ENCODE data around the gene MAMLD1.

DNA sequence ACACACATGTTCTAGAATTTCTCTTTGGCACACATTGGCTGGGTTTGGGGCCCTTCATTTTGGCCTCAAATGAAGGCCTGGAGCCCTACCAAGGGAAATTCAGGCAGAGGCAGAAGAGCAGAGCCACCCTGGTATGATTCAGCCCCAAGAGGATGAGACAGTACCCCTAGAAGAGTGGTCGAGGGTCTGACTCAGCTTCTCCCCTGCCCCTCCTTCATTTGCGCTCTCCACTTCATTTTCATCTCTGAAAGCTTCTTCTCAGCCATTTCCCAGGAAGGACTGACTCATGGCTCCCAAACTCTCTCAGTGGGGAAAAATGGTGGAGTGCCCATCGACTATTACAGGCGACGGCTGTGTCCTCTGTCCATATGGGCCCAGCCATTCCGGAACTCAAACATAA lies 43.5 kb downstream of the MAMLD1 start:
- TF ChIP-seq, protein P1, sequence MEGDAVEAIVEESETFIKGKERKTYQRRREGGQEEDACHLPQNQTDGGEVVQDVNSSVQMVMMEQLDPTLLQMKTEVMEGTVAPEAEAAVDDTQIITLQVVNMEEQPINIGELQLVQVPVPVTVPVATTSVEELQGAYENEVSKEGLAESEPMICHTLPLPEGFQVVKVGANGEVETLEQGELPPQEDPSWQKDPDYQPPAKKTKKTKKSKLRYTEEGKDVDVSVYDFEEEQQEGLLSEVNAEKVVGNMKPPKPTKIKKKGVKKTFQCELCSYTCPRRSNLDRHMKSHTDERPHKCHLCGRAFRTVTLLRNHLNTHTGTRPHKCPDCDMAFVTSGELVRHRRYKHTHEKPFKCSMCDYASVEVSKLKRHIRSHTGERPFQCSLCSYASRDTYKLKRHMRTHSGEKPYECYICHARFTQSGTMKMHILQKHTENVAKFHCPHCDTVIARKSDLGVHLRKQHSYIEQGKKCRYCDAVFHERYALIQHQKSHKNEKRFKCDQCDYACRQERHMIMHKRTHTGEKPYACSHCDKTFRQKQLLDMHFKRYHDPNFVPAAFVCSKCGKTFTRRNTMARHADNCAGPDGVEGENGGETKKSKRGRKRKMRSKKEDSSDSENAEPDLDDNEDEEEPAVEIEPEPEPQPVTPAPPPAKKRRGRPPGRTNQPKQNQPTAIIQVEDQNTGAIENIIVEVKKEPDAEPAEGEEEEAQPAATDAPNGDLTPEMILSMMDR (optimal IDR thresholded peaks at IDR 0.05 in 1 of 3, IDR thresholded peaks at IDR 0.05 in 1 of 3, conservative IDR thresholded peaks at IDR 0.05 in 1 of 3; ENCODE audit: extremely low read depth in 1 of 3, insufficient read depth in 2 of 3, low read length in 3 of 3): no peak
- no peak for TF ChIP-seq EZH2 (IDR thresholded peaks at IDR 0.05; ENCODE audit: low read length)

All from keratinocyte (primary cell).